NCI-H82 (cell line): ENCODE results near the gene RHOT2.

Experiments
- DNase-seq: peaks from one replicate; lab custom pipeline; 2025; lab: John Stamatoyannopoulos, UW

Gene RHOT2

DNA sequence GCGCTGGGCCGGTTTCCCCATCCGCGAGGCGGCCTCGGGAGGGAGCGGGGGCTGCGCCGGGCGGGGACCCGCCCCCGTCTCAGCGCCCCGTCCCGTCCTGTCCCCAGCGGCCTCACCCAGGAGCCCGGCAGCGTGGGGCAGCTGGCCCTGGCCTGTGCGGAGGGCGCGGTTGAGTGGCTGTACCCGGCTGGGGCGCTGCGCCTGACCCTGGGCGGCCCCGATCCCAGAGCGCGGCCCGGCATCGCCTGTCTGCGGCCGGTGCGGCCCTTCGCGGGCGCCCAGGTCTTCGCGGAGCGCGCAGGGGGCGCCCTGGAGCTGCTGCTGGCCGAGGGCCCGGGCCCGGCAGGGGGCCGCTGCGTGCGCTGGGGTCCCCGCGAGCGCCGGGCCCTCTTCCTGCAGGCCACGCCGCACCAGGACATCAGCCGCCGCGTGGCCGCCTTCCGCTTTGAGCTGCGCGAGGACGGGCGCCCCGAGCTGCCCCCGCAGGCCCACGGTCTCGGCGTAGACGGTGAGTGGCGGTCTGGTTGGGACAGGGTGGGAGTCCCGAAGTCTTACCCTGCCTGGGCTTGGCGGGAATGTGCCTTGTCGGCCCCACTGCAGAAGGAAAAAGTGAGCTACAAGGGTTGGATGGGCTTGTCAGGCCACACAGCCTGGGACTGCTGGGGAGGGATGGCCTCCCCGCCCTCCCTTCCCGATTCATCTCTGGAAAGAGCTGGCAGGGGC lies 47.7 kb downstream of the RHOT2 start:
- peak; percentile 41 for DNase-seq

- no peak for DNase-seq
Measured at GRCh38 chr16:716200-716568, 48.3 kb downstream of the RHOT2 start.

GRCh38 chr16:716768-717325 lies 48.9 kb downstream of the RHOT2 start:
- no peak for DNase-seq

GRCh38 chr16:717450-718245 lies 49.7 kb downstream of the RHOT2 start:
- DNase-seq = no peak

DNA sequence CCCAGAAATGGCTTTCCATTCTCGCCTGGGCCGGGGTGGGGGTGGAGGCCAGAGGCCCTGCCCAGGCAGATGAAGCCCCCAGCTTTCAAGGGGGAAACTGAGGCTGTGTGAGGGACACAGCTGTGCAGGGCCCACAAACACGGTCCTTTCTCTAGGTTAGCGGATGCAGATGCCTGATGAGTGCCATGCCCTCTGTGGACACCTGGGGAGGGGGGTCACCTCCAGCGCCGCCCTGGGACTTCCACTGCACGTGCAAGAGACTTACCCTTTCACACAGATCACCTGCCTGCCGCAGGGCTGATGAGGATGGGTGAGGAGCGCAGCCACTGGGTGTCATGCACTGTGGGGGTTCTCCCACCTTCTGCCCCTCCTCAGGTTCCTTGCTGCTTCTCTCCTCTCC lies 50.5 kb downstream of the RHOT2 start:
- no peak for DNase-seq

DNA sequence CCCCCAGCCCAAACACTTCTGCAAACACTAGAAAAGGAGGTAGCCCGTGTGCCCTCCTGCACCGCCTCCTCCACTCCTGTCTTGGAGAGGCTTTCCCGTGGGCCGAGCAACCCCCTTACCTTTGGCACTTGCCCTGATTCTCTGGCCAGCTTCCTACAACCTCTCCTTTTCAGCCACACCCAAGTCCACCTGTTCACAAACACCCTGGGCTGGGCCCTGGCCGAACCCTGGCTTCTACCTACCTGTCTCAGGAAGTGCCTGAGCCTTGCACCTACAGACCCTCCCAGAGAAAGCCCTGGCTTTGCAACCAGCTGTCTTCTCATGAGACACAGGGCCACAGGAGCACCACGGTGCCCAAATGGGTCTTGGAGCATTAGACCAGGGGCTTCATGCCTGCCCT lies 51.0 kb downstream of the RHOT2 start:
- DNase-seq = no peak

GRCh38 chr16:719815-720446 lies 52.0 kb downstream of the RHOT2 start:
- DNase-seq = peak; percentile 50

DNA sequence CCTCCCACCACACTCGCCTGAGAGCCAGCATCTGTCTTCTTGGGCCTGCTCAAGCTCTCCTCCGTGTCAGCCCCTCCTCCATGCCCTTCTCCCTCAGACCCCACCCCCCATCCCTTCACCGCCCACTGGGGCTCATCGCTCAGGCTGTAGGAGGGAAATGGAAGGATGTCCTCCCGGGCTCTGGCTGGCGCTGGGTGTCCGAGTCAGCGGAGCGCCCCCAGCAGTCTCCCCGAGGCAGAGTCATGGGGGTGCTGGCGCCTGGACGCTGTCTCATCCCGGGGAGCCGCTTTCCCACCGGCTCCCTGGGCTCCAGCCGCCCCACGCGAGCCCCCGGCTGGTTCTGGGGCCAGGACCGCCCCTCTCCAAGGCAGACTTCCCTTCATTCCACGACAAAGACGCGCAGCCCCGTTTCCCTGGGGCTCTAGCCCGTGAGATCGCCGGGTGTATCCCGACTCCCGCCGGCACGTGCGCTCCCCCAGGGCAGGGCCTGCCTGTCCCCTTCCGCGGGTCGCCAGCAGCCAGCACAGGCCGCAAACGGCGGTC lies 52.6 kb downstream of the RHOT2 start:
- peak; percentile 95 for DNase-seq

- DNase-seq = peak; percentile 95
Measured at GRCh38 chr16:720990-721764, 53.2 kb downstream of the RHOT2 start, which contains the start of gene ANTKMT. TSS of gene ANTKMT (plus strand) at chr16:721146. CDS start at chr16:721275, 129 bp downstream.

GRCh38 chr16:721765-722540 lies 54.0 kb downstream of the RHOT2 start:
- DNase-seq = no peak

DNA sequence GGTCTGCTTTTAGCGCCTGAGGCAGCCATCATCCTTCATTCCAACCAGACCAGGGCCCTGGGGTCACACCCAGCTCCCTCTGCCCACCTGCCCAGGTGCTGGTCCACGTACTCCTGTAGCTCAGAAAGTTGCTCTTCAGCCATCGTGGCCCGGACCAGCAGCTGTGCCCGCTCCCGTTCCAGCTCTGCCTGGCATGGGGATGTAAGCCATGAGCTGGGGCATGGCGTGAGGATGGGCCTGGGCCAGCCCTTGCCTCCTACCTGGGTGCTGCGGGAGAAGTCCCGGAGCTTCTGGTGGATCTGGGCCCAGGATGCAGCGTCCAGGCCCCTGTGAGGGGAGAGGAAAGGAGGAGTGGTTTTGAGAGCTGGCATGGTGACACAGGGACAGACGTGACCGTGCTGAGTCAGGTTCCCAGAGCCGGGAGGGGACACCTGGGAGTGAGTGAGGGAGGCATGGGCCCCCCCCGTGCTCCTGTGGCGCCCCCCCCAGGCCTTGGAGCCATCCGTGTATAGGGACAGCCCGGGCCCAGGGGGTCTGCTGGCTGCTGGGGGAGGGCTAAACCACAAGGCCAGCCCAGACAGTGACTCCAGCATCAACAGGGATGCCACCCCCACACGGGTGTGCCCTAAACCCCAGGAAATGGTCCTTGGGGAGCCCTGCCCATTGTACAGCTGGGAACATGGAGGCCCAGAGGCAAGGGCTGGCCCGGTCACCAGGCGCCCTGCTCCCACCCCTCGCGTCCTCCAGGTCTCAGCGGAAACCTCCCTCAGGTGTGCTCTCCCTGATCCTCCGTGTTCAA lies 55.1 kb downstream of the RHOT2 start:
- DNase-seq = no peak

DNA sequence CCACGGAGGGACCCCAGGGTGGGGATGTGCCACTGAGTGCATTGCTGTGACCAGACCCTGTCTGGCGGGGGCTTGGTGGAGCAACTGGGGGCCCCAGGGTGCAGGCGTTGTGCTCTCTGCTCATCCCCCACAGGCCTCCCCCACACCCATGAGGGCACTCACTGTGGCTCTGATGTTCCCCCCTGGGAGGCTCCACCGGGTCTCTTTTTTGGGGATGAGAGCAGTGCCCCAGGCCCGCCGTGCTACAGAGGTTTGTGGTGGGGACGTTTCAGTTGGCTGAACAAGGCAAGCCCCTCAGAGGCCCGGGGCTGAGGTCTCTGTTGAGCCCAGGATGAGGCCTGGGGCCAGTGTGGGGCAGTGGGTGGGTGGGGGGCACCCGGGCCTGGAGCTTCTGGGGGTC lies 55.8 kb downstream of the RHOT2 start:
- no peak for DNase-seq
